UCSD-AML1 (cell line): ENCODE data around the gene SUDS3.
"Not testable (repeated sequence)": the region's sequence is repeated elsewhere in the genome, so short reads cannot be mapped to it uniquely, and the experiment has no call there.

Source experiments
- DNase-seq: peaks from one replicate; lab custom pipeline; 2025; ENCODE audit not compliant: unreplicated experiment; lab: John Stamatoyannopoulos, UW

SUDS3 gene

GRCh38 chr12:118376089-118377020 is at the start of gene SUDS3:
Gene SUDS3 (plus strand): TSS chr12:118376555. CDS start chr12:118376692, 137 bp downstream.
- peak; percentile 91 for DNase-seq

GRCh38 chr12:118326991-118327390 is 49.4 kb upstream of the SUDS3 start:
- no peak for DNase-seq

GRCh38 chr12:118327391-118327790 is 49.0 kb upstream of the SUDS3 start:
- DNase-seq = no peak

GRCh38 chr12:118328486-118329330 is 47.6 kb upstream of the SUDS3 start:
- no peak for DNase-seq

- DNase-seq = peak; percentile 17
These were observed 45.8 kb upstream of the SUDS3 start for GRCh38 chr12:118330421-118331018.

- no peak for DNase-seq
These were observed 43.8 kb upstream of the SUDS3 start for GRCh38 chr12:118332511-118332910.

- no peak for DNase-seq
These were observed 42.1 kb upstream of the SUDS3 start for GRCh38 chr12:118334241-118334640.

GRCh38 chr12:118334939-118335567 is 41.3 kb upstream of the SUDS3 start:
- no peak for DNase-seq

GRCh38 chr12:118336123-118336522 is 40.2 kb upstream of the SUDS3 start:
- DNase-seq = no peak

GRCh38 chr12:118337194-118337838 is 39.0 kb upstream of the SUDS3 start:
- DNase-seq = no peak

GRCh38 chr12:118342090-118342489 is 34.3 kb upstream of the SUDS3 start:
- no peak for DNase-seq

- DNase-seq = no peak
These were observed 31.5 kb upstream of the SUDS3 start for GRCh38 chr12:118344829-118345228.

GRCh38 chr12:118345355-118345754 is 31.0 kb upstream of the SUDS3 start:
- no peak for DNase-seq

GRCh38 chr12:118346895-118347294 is 29.5 kb upstream of the SUDS3 start:
- peak; percentile 33 for DNase-seq

- no peak for DNase-seq
These were observed 28.4 kb upstream of the SUDS3 start for GRCh38 chr12:118347916-118348315.

GRCh38 chr12:118350908-118351559 is 25.3 kb upstream of the SUDS3 start:
- no peak for DNase-seq

GRCh38 chr12:118353721-118354120 is 22.6 kb upstream of the SUDS3 start:
- no peak for DNase-seq

- DNase-seq = not testable (repeated sequence)
These were observed 21.9 kb upstream of the SUDS3 start for GRCh38 chr12:118354503-118354902.

GRCh38 chr12:118354903-118355302 is 21.5 kb upstream of the SUDS3 start:
- DNase-seq = no peak

- no peak for DNase-seq
These were observed 20.5 kb upstream of the SUDS3 start for GRCh38 chr12:118355843-118356242.
